Fibroblast of lung (primary cell): ENCODE results near the gene CLTB. TPM values are rescaled to one million over a fixed set of nuclear protein-coding genes. Genes with fewer than 3 reads are reported as not detected.

Experiments
- DNase-seq, 2 donors: peaks; one replicate each; pipeline versions ENCODE4 v3.0.0 to v3.0.0-alpha.2; 2010; ENCODE audit warnings: low read depth in 2 of 2
- H2AFZ ChIP-seq: 2 replicates; pipeline ENCODE4 v1.5.1; 2012; ENCODE audit warnings: low read length, control low read depth, inconsistent platforms
- H3K27ac ChIP-seq: 2 replicates; pipeline ENCODE4 v1.5.1; 2011; ENCODE audit warnings: low read length, control low read depth; ENCODE audit not compliant: insufficient read depth
- H3K27me3 ChIP-seq: 2 replicates; pipeline ENCODE4 v1.5.1; 2011; ENCODE audit warnings: mild to moderate bottlenecking, low read length; ENCODE audit not compliant: control insufficient read depth, insufficient read depth
- H3K36me3 ChIP-seq: 2 replicates; pipeline ENCODE4 v1.5.1; 2011; ENCODE audit warnings: low read length; ENCODE audit not compliant: control insufficient read depth, insufficient read depth
- H3K4me1 ChIP-seq: 2 replicates; pipeline ENCODE4 v1.5.1; 2011; ENCODE audit warnings: low read length; ENCODE audit not compliant: control insufficient read depth, insufficient read depth; ENCODE audit errors: extremely low read depth
- H3K4me2 ChIP-seq: 2 replicates; pipeline ENCODE4 v1.5.1; 2011; ENCODE audit warnings: low read length, control low read depth; ENCODE audit not compliant: insufficient read depth; ENCODE audit errors: extremely low read depth
- H3K4me3 ChIP-seq, 4 experiments: fragments of 200-600 bp in 1 of 4; sonication (generic) in 1 of 4; replicated peaks in 1 of 4; 2 replicates each; pipeline ENCODE4 v1.5.1; 2011 to 2016; ENCODE audit warnings: low read length in 4 of 4, low read depth in 3 of 4, mild to moderate bottlenecking in 3 of 4, control low read depth in 2 of 4, inconsistent platforms in 1 of 4, mixed read lengths in 1 of 4; ENCODE audit not compliant: insufficient read depth in 1 of 4; ENCODE audit errors: control extremely low read depth in 1 of 4
- H3K79me2 ChIP-seq: 2 replicates; pipeline ENCODE4 v1.5.1; 2012; ENCODE audit warnings: mild to moderate bottlenecking, low read length, inconsistent platforms; ENCODE audit not compliant: control insufficient read depth, insufficient read depth
- H3K9ac ChIP-seq: 2 replicates; pipeline ENCODE4 v1.5.1; 2011; ENCODE audit warnings: mild to moderate bottlenecking, low read length, control low read depth; ENCODE audit not compliant: insufficient read depth
- H3K9me3 ChIP-seq: 2 replicates; pipeline ENCODE4 v1.5.1; 2012; ENCODE audit warnings: low read depth, low read length; ENCODE audit not compliant: control insufficient read depth, insufficient read depth
- H4K20me1 ChIP-seq: 2 replicates; pipeline ENCODE4 v1.5.1; 2011; ENCODE audit warnings: low read length; ENCODE audit not compliant: control insufficient read depth, insufficient read depth; ENCODE audit errors: extremely low read depth
- EZH2 ChIP-seq: IDR thresholded peaks from 2 replicates; pipeline ENCODE4 v1.5.1; 2012; ENCODE audit warnings: low read length, control low read depth, mild to moderate bottlenecking; ENCODE audit errors: missing control alignments
- polyA plus RNA-seq, 2 donors: library from polyadenylated mRNA; depleted of rRNA in 1 of 2; stranded (reverse) in 1 of 2; unstranded in 1 of 2; fragments of >200 nt; gene quantifications; 2 replicates each; pipeline ENCODE4 v1.2.1, GENCODE V29; 2011 to 2012; ENCODE audit warnings: missing spikeins in 1 of 2
- total RNA-seq: library from RNA; depleted of rRNA; stranded (reverse); fragments of >200 nt; gene quantifications from 2 replicates; pipeline ENCODE4 v1.2.1, GENCODE V29; 2014
- TF ChIP-seq, protein P1 (sequence below), 2 donors: IDR thresholded peaks in 1 of 2; conservative IDR thresholded peaks in 1 of 2; 1 replicate in 1 of 2; 2 replicates in 1 of 2; pipeline ENCODE4 v1.5.1; 2011 to 2012; ENCODE audit warnings: low read length in 2 of 2, control low read depth in 1 of 2, inconsistent platforms in 1 of 2, low read depth in 1 of 2, mild to moderate bottlenecking in 1 of 2

CLTB gene
- total and polyA plus RNA-seq, 2 donors (not counting 1 experiment from before 2014, with no cell fraction given), result 90.8 to 94.3 TPM

DNA sequence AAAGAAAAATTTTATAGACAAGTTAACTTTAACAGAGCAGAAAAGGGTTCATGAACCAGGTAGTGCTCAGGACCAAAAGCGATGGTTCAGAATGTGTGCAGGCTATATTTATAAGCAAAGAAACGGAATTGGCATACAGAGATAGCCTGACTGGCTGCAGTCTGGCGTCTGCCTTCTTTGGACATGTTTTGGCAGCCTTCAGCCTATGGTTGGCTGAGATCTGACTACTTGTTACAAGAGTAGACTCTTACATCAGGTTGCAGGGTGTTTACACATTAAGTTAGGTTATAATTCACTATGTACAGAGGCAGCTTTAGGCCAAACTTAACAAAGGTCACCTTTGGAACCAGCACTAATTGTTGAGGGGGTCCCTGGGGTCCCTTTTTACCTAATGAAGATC lies 34.9 kb downstream of the CLTB start:
- Histone ChIP-seq H3K4me3 (no peak overlapping the region), H3K9ac (no peak overlapping the region), H3K9me3 (no peaks in the 10 kb centered on the region), H3K27me3 (no peaks in the 10 kb centered on the region), H4K20me1 (no peaks in the 10 kb centered on the region), H3K4me2 (no peak overlapping the region), H2AFZ (no peak overlapping the region), H3K27ac (no peak overlapping the region), H3K79me2 (peaks cover 11% of the 10 kb centered on the region), H3K36me3 (peaks cover 12% of the 10 kb centered on the region), H3K4me1 (peaks cover 1% of the 10 kb centered on the region)
- peak in 1 of 2 donors; percentile 51 for DNase-seq
- TF ChIP-seq, protein P1, sequence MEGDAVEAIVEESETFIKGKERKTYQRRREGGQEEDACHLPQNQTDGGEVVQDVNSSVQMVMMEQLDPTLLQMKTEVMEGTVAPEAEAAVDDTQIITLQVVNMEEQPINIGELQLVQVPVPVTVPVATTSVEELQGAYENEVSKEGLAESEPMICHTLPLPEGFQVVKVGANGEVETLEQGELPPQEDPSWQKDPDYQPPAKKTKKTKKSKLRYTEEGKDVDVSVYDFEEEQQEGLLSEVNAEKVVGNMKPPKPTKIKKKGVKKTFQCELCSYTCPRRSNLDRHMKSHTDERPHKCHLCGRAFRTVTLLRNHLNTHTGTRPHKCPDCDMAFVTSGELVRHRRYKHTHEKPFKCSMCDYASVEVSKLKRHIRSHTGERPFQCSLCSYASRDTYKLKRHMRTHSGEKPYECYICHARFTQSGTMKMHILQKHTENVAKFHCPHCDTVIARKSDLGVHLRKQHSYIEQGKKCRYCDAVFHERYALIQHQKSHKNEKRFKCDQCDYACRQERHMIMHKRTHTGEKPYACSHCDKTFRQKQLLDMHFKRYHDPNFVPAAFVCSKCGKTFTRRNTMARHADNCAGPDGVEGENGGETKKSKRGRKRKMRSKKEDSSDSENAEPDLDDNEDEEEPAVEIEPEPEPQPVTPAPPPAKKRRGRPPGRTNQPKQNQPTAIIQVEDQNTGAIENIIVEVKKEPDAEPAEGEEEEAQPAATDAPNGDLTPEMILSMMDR (conservative IDR thresholded peaks at IDR 0.05 in 1 of 2, IDR thresholded peaks at IDR 0.05 in 1 of 2; ENCODE audit: low read depth in 1 of 2, low read length in 2 of 2), result no peak

DNA sequence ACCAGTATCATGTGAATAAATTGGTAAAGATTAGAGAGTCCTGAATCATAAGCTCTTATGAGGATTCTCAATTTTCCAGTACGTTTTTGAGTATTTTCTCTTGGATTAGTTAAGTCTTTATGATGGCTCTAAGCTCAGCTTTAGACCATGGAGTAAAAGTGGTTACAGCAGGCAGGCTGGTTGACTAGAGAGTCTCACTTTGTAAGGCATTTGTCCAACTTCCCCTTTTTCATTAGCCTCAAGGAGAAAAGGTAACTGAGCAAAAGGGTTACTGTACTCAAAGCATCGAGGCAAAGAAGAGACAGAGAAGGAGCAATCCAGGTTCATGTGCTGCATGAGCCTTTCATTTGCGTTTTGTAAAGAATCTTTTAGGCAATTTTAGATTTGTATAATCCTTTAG lies 36.5 kb downstream of the CLTB start:
- Histone ChIP-seq H3K4me3 (no peak overlapping the region), H3K79me2 (no peaks in the 10 kb centered on the region), H3K27me3 (no peaks in the 10 kb centered on the region), H3K36me3 (peaks cover 11% of the 10 kb centered on the region), H3K27ac (no peak overlapping the region), H3K4me1 (no peaks in the 10 kb centered on the region), H3K4me2 (no peak overlapping the region), H4K20me1 (no peaks in the 10 kb centered on the region), H2AFZ (no peak overlapping the region), H3K9me3 (no peaks in the 10 kb centered on the region), H3K9ac (no peak overlapping the region)
- TF ChIP-seq EZH2, result no peak
- TF ChIP-seq, protein P1 (conservative IDR thresholded peaks at IDR 0.05 in 1 of 2, IDR thresholded peaks at IDR 0.05 in 1 of 2; ENCODE audit: low read depth in 1 of 2, low read length in 2 of 2), result no peak
- no peak for DNase-seq

DNA sequence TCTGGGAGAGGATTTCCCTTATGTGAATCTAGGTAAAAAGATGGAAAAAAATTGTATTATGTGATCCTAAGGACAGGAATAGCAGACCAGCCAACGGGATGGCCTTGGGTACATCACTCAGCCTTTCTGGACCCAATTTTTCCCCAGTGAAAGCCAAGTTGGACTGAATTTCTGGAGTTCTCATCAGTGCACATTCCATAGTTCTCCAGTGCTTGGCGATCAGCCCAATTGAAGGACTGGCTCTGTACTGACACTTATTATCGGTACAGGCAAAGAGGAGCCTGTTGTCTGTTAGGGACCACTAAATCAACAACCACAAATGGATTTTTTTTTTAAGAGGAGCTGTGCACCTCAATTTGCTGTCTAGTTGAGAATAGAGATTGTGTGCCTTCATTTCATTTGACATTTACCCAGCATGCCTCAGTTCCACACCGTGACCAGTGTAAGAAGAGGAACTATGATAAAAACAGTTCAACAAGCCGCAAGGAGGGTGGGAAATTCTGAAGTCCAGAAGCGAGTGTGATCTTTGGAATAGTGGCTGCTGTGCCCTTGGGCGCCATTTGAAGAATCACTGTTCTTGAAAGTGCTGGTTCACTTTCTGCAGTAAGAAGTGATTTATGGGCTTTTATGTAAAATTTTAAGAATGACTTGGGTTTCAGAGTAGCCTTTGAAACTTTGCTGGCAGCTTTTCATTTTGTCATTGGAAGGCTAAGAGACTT lies 43.1 kb downstream of the CLTB start:
- H3K4me2 ChIP-seq, result no peak overlapping the region
- no peak overlapping the region for H2AFZ ChIP-seq
- TF ChIP-seq, protein P1 (conservative IDR thresholded peaks at IDR 0.05 in 1 of 2, IDR thresholded peaks at IDR 0.05 in 1 of 2; ENCODE audit: low read depth in 1 of 2, low read length in 2 of 2), result no peak
- TF ChIP-seq EZH2, result no peak
- H3K27me3 ChIP-seq, result no peaks in the 10 kb centered on the region
- H3K36me3 ChIP-seq, result peaks cover 3% of the 10 kb centered on the region
- no peaks in the 10 kb centered on the region for H3K4me1 ChIP-seq
- H3K4me3 ChIP-seq, result no peak overlapping the region
- no peaks in the 10 kb centered on the region for H3K79me2 ChIP-seq
- no peak overlapping the region for H3K27ac ChIP-seq
- H3K9me3 ChIP-seq, result no peaks in the 10 kb centered on the region
- no peak overlapping the region for H3K9ac ChIP-seq
- DNase-seq, result no peak
- no peaks in the 10 kb centered on the region for H4K20me1 ChIP-seq
